ENCODE data around the gene NPDC1.

NPDC1 gene

GRCh38 chr9:137042751-137043727 lies 2.9 kb downstream of the NPDC1 start:
- Mint-ChIP-seq H3K27ac (no peak overlapping the region), H3K9me3 (no peaks in the 10 kb centered on the region), H3K4me3 (no peak overlapping the region), H3K4me1 (no peaks in the 10 kb centered on the region), H3K36me3 (ENCODE audit: low read depth) (no peaks in the 10 kb centered on the region), H3K27me3 (ENCODE audit: low read depth, poor library complexity) (peaks cover 50% of the 10 kb centered on the region)
- no peak for TF ChIP-seq CTCF (IDR thresholded peaks at IDR 0.05)
- DNase-seq, result no peak

GRCh38 chr9:137041124-137041523 lies 4.9 kb downstream of the NPDC1 start:
- no peak for TF ChIP-seq CTCF (IDR thresholded peaks at IDR 0.05)

GRCh38 chr9:137040568-137040967 lies 5.4 kb downstream of the NPDC1 start:
- H3K27ac Mint-ChIP-seq, result no peak overlapping the region
- H3K4me3 Mint-ChIP-seq, result no peak overlapping the region
- no peak for DNase-seq
- H3K36me3 Mint-ChIP-seq (ENCODE audit: low read depth), result no peaks in the 10 kb centered on the region
- no peak for TF ChIP-seq CTCF (IDR thresholded peaks at IDR 0.05)
- peaks cover 31% of the 10 kb centered on the region for H3K27me3 Mint-ChIP-seq (ENCODE audit: low read depth, poor library complexity)
- no peaks in the 10 kb centered on the region for H3K9me3 Mint-ChIP-seq
- no peaks in the 10 kb centered on the region for H3K4me1 Mint-ChIP-seq

More at GRCh38 chr9:137041124-137041523, 4.9 kb downstream of the NPDC1 start:
- peaks cover 35% of the 10 kb centered on the region for H3K27me3 Mint-ChIP-seq (ENCODE audit: low read depth, poor library complexity)
- H3K36me3 Mint-ChIP-seq (ENCODE audit: low read depth), result no peaks in the 10 kb centered on the region
- no peak overlapping the region for H3K4me3 Mint-ChIP-seq
- H3K4me1 Mint-ChIP-seq, result no peaks in the 10 kb centered on the region
- DNase-seq, result no peak
- no peaks in the 10 kb centered on the region for H3K9me3 Mint-ChIP-seq
- no peak overlapping the region for H3K27ac Mint-ChIP-seq

- no peak for DNase-seq
- no peak overlapping the region for H3K27ac Mint-ChIP-seq
- H3K36me3 Mint-ChIP-seq (ENCODE audit: low read depth), result no peaks in the 10 kb centered on the region
- no peak overlapping the region for H3K4me3 Mint-ChIP-seq
- peaks cover 27% of the 10 kb centered on the region for H3K27me3 Mint-ChIP-seq (ENCODE audit: low read depth, poor library complexity)
- no peaks in the 10 kb centered on the region for H3K4me1 Mint-ChIP-seq
- TF ChIP-seq CTCF (IDR thresholded peaks at IDR 0.05), result no peak
- no peaks in the 10 kb centered on the region for H3K9me3 Mint-ChIP-seq
Observed at GRCh38 chr9:137039611-137040366, 6.2 kb downstream of the NPDC1 start.

GRCh38 chr9:137038916-137039315 lies 7.1 kb downstream of the NPDC1 start:
- no peaks in the 10 kb centered on the region for H3K9me3 Mint-ChIP-seq
- no peak for TF ChIP-seq CTCF (IDR thresholded peaks at IDR 0.05)
- H3K27me3 Mint-ChIP-seq (ENCODE audit: low read depth, poor library complexity), result peaks cover 18% of the 10 kb centered on the region
- no peak for DNase-seq
- H3K27ac Mint-ChIP-seq, result no peak overlapping the region
- H3K4me1 Mint-ChIP-seq, result no peaks in the 10 kb centered on the region
- H3K4me3 Mint-ChIP-seq, result no peak overlapping the region
- no peaks in the 10 kb centered on the region for H3K36me3 Mint-ChIP-seq (ENCODE audit: low read depth)

Data from nephron progenitor cell (in vitro differentiated cells).